Stimulated activated CD8-positive, alpha-beta memory T cell treated with anti-CD3 and anti-CD28 coated beads, Interleukin-12 subunit alpha, Interleukin-12 subunit beta, amount 100 ng/mL, for 24 hours (primary cell): Measurements from ENCODE around the gene HTR1D.
"Not testable (repeated sequence)": the region's sequence is repeated elsewhere in the genome, so short reads cannot be mapped to it uniquely, and the experiment has no call there.

Experiments used
- DNase-seq: peaks from one replicate; pipeline ENCODE4 v3.0.0-alpha.2; 2020; ENCODE audit errors: extremely low read depth

The HTR1D gene

GRCh38 chr1:23216771-23217420 is 406 bp downstream of the HTR1D start:
- no peak for DNase-seq

GRCh38 chr1:23215751-23216449 is 1.4 kb downstream of the HTR1D start:
- no peak for DNase-seq

- no peak for DNase-seq
Measured at GRCh38 chr1:23215291-23215690, 2.0 kb downstream of the HTR1D start.

- DNase-seq: no peak
Measured at GRCh38 chr1:23214640-23215039, 2.7 kb downstream of the HTR1D start.

GRCh38 chr1:23211955-23212354 is 5.3 kb downstream of the HTR1D start:
- DNase-seq: no peak

GRCh38 chr1:23210963-23211362 is 6.3 kb downstream of the HTR1D start:
- no peak for DNase-seq

GRCh38 chr1:23210351-23210785 is 6.9 kb downstream of the HTR1D start:
- no peak for DNase-seq

- DNase-seq: no peak
Measured at GRCh38 chr1:23209770-23210169, 7.5 kb downstream of the HTR1D start.

- DNase-seq: no peak
Measured at GRCh38 chr1:23208527-23208926, 8.8 kb downstream of the HTR1D start.

- not testable (repeated sequence) for DNase-seq
Measured at GRCh38 chr1:23207733-23208132, 9.6 kb downstream of the HTR1D start.

GRCh38 chr1:23202263-23202749 is 15.0 kb downstream of the HTR1D start:
- DNase-seq: no peak

GRCh38 chr1:23200883-23201282 is 16.4 kb downstream of the HTR1D start:
- DNase-seq: no peak

GRCh38 chr1:23198373-23198772 is 18.9 kb downstream of the HTR1D start:
- no peak for DNase-seq

GRCh38 chr1:23196627-23197328 is 20.5 kb downstream of the HTR1D start:
- DNase-seq: no peak

GRCh38 chr1:23194119-23194984 is 22.9 kb downstream of the HTR1D start:
- DNase-seq: no peak

GRCh38 chr1:23193391-23194118 is 23.7 kb downstream of the HTR1D start:
- DNase-seq: no peak

GRCh38 chr1:23191199-23191598 is 26.1 kb downstream of the HTR1D start:
- DNase-seq: no peak

GRCh38 chr1:23188936-23189452 is 28.3 kb downstream of the HTR1D start:
- DNase-seq: not testable (repeated sequence)

GRCh38 chr1:23188434-23188884 is 28.8 kb downstream of the HTR1D start:
- DNase-seq: no peak

GRCh38 chr1:23187637-23188036 is 29.7 kb downstream of the HTR1D start:
- DNase-seq: no peak

GRCh38 chr1:23185381-23185780 is 31.9 kb downstream of the HTR1D start:
- no peak for DNase-seq
